ENCODE measurements around the gene VDAC2. TPM values are rescaled to one million over a fixed set of nuclear protein-coding genes. Genes with fewer than 3 reads are reported as not detected.

The VDAC2 gene
- total RNA-seq, 4 donors from 2014 or later, result 111 to 196 (median 146) TPM

DNA sequence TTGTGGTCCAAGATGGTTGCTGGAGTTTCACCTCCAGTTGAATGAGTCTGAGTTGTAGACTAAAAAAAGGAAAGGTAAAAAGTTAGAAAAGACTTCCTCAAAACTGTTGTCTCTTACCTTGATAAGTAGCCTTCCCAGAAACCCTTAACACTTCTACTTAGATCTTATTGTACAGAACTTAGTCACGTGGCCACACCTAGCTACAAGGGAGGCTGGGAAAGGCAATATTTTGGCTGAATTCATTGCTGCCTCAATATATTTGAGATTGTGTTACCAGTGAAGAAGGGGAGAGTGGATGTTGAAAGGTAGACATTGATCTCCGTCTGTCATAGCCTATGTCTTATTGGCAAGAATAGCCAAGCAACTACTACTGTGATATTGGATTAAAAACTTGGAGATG lies 35.5 kb upstream of the VDAC2 start:
- no peak for TF ChIP-seq POLR2AphosphoS5 (IDR thresholded peaks at IDR 0.05)
- TF ChIP-seq, protein P1, sequence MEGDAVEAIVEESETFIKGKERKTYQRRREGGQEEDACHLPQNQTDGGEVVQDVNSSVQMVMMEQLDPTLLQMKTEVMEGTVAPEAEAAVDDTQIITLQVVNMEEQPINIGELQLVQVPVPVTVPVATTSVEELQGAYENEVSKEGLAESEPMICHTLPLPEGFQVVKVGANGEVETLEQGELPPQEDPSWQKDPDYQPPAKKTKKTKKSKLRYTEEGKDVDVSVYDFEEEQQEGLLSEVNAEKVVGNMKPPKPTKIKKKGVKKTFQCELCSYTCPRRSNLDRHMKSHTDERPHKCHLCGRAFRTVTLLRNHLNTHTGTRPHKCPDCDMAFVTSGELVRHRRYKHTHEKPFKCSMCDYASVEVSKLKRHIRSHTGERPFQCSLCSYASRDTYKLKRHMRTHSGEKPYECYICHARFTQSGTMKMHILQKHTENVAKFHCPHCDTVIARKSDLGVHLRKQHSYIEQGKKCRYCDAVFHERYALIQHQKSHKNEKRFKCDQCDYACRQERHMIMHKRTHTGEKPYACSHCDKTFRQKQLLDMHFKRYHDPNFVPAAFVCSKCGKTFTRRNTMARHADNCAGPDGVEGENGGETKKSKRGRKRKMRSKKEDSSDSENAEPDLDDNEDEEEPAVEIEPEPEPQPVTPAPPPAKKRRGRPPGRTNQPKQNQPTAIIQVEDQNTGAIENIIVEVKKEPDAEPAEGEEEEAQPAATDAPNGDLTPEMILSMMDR (IDR thresholded peaks at IDR 0.05), result no peak
- TF ChIP-seq POLR2A (IDR thresholded peaks at IDR 0.05), result no peak
- TF ChIP-seq EP300 (IDR thresholded peaks at IDR 0.05), result no peak
- Histone ChIP-seq H3K4me3 (no peak overlapping the region), H3K27ac (no peak overlapping the region), H3K36me3 (peaks cover 14% of the 10 kb centered on the region), H3K27me3 (no peaks in the 10 kb centered on the region), H3K4me1 (no peaks in the 10 kb centered on the region), H3K9me3 (no peaks in the 10 kb centered on the region)
- WGBS, result 98% methylated on average over 2 of the region's 2 CpGs
- DNase-seq (ENCODE audit: low spot score in 2 of 2), result no peak

DNA sequence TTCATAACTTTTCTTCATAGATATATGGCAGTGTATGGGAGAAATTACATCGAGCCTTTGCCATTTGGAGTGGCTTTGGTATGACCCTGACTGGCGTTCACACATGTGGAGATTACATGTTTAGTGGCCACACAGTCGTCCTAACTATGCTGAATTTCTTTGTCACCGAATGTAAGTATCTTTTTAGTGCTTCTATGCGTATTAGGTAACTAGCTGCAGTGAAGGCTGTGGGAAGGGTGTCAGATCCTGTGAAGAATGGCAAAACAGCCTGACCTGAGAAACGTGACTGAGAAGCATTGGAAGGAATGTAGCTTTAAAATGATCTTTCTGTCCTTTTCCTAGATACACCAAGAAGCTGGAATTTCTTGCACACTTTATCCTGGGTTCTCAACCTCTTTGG lies 34.5 kb upstream of the VDAC2 start:
- H3K27me3 ChIP-seq, result no peaks in the 10 kb centered on the region
- WGBS, result 88% methylated on average over 6 of the region's 6 CpGs
- DNase-seq (ENCODE audit: low spot score in 2 of 2), result no peak
- TF ChIP-seq EP300 (IDR thresholded peaks at IDR 0.05), result no peak
- TF ChIP-seq, protein P1 (IDR thresholded peaks at IDR 0.05), result no peak
- H3K4me3 ChIP-seq, result no peak overlapping the region
- H3K4me1 ChIP-seq, result no peaks in the 10 kb centered on the region
- H3K36me3 ChIP-seq, result peaks cover 14% of the 10 kb centered on the region
- no peaks in the 10 kb centered on the region for H3K9me3 ChIP-seq
- no peak overlapping the region for H3K27ac ChIP-seq

DNA sequence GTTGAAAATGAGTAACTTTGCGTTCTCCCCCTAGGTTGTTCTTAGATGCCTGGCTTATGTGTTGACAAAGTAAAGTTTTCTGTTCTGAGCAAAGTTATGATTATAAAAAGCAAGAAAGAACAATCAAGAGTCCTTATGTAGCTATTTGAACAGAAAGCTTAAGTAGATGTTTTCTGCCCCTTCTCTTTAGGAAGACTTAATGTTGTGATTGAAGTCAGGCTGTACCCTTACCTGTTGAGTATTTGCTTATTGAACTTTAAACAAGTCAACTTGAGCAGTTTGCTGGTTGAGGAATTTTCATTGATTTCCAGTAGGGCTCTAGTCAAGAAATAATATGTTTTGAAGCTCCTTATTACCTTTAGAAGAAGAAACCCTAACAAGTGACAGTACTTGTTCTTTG lies 33.9 kb upstream of the VDAC2 start:
- no peak overlapping the region for H3K4me3 ChIP-seq
- 98% methylated on average over 1 of the region's 1 CpG for WGBS
- TF ChIP-seq EP300 (IDR thresholded peaks at IDR 0.05), result no peak
- TF ChIP-seq POLR2AphosphoS5 (IDR thresholded peaks at IDR 0.05), result no peak
- no peak for TF ChIP-seq POLR2A (IDR thresholded peaks at IDR 0.05)
- TF ChIP-seq, protein P1 (IDR thresholded peaks at IDR 0.05), result no peak
- no peak for DNase-seq (ENCODE audit: low spot score in 2 of 2)
- H3K27me3 ChIP-seq, result no peaks in the 10 kb centered on the region
- H3K36me3 ChIP-seq, result peaks cover 14% of the 10 kb centered on the region
- no peaks in the 10 kb centered on the region for H3K4me1 ChIP-seq
- H3K9me3 ChIP-seq, result no peaks in the 10 kb centered on the region
- no peak overlapping the region for H3K27ac ChIP-seq

DNA sequence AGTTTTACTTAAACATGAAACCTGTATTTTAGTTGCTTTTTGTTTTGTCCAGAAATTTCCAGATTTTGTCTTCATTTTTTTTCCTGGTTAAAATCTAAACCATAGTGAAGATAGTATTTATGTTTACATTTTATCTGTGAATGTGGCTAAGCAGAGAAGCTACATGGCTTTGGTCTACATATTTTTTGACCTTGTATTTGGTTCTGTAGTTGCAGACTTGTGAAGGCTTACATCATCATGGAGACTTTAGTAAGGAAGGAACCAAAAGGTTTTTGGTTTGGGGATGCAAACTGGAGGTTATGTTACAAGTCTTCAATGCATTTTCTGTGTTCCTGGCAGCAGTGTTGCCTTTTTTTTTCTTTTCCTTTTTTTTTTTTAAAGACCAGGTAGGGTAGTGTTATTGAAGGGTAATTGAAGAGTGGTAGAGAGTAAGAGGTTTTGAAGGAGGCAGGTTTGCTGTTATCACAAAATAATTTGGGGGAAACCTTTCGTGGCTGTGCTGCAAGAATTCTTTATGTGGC lies 30.9 kb upstream of the VDAC2 start:
- Histone ChIP-seq H3K36me3 (peaks cover 16% of the 10 kb centered on the region), H3K27ac (no peak overlapping the region), H3K4me3 (no peak overlapping the region), H3K9me3 (no peaks in the 10 kb centered on the region), H3K4me1 (no peaks in the 10 kb centered on the region), H3K27me3 (no peaks in the 10 kb centered on the region)
- TF ChIP-seq POLR2AphosphoS5 (IDR thresholded peaks at IDR 0.05), result no peak
- no peak for TF ChIP-seq EP300 (IDR thresholded peaks at IDR 0.05)
- no peak for TF ChIP-seq POLR2A (IDR thresholded peaks at IDR 0.05)
- TF ChIP-seq, protein P1 (IDR thresholded peaks at IDR 0.05), result no peak
- no peak for DNase-seq (ENCODE audit: low spot score in 2 of 2)
- 92% methylated on average over 1 of the region's 1 CpG for WGBS

DNA sequence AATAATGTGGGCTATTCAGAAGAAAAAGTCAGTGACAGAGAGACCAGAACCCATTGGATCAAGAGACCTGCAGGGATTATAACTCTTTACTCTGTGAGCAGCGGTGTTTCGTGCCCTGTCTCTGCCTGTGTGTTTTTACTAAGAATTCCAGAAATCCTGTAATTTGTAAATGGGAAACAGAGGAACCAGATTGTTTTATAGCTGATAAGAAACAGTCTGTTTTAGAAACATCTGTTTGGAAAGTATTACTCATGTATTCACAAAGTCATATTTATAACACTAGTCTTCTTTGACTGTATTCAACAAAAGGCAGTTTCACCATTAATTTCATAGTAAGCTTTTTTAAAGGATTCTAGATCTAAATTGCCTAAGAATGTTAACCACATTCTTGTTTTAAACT lies 30.0 kb upstream of the VDAC2 start:
- 65% methylated on average over 2 of the region's 2 CpGs for WGBS
- H3K9me3 ChIP-seq, result no peaks in the 10 kb centered on the region

More for the DNA sequence above, 30.0 kb upstream of the VDAC2 start:
- no peak overlapping the region for H3K4me3 ChIP-seq
- no peaks in the 10 kb centered on the region for H3K27me3 ChIP-seq
- H3K27ac ChIP-seq, result no peak overlapping the region
- H3K4me1 ChIP-seq, result peaks cover under 1% of the 10 kb centered on the region
- no peak for TF ChIP-seq EP300 (IDR thresholded peaks at IDR 0.05)
- no peak for TF ChIP-seq POLR2A (IDR thresholded peaks at IDR 0.05)
- no peak for TF ChIP-seq POLR2AphosphoS5 (IDR thresholded peaks at IDR 0.05)
- TF ChIP-seq, protein P1 (IDR thresholded peaks at IDR 0.05), result no peak
- peaks cover 16% of the 10 kb centered on the region for H3K36me3 ChIP-seq
- DNase-seq (ENCODE audit: low spot score in 2 of 2), result no peak
